ENCODE measurements around the gene RPS6KA4. TPM values are rescaled to one million over a fixed set of nuclear protein-coding genes. Genes with fewer than 3 reads are reported as not detected.

The RPS6KA4 gene
- total and polyA plus RNA-seq, 2 of the 13 experiments (the other 11 are each of a cell fraction or from before 2014, with no cell fraction given) = 8.9 to 14.2 TPM

- ChIA-PET POLR2A (interaction anchor here (3.2 kb wide), 1 partner anchor 10 kb away, joined by 12 read pairs; the partner anchor contains the start of genes PRDX5 and TRMT112), CTCF (ENCODE audit: low intra/inter-chr PET ratio, low total read pairs) (no interaction called here)
- FAIRE-seq (no peak), DNase-seq (ENCODE audit: low spot score) (no peak), ATAC-seq (no peak)
- Histone ChIP-seq H3K4me3 (replicated peaks in 1 of 3; ENCODE audit: insufficient read depth in 1 of 3, low read depth in 2 of 3, low read length in 3 of 3) (no peak overlapping the region), H3K27me3 (ENCODE audit: control insufficient read depth in 1 of 2, insufficient read depth in 2 of 2, low read length in 2 of 2) (peaks cover under 1 to 7% of the 10 kb centered on the region in 2 experiments; a peak in 3 of 5 replicates), H3K4me1 (ENCODE audit: insufficient read depth, low read length) (peaks cover 22% of the 10 kb centered on the region), H3K27ac (ENCODE audit: extremely low read length, insufficient read depth, low read length) (no peak overlapping the region), H3K79me2 (ENCODE audit: insufficient read depth, low read length) (no peaks in the 10 kb centered on the region), H3K9me3 (ENCODE audit: low read length) (no peaks in the 10 kb centered on the region), H3K36me3 (replicated peaks in 1 of 2; ENCODE audit: control insufficient read depth in 1 of 2, insufficient read depth in 2 of 2, low read length in 2 of 2) (no peaks in the 10 kb centered on the region), H3K9ac (ENCODE audit: insufficient read depth, low read depth, low read length) (no peak overlapping the region), H4K20me1 (ENCODE audit: insufficient read depth, low read length) (no peaks in the 10 kb centered on the region), H2AFZ (ENCODE audit: low read length) (no peak overlapping the region), H3K4me2 (ENCODE audit: low read depth, low read length) (no peak overlapping the region)
- no TSS peak for BruUV-seq (replicated peaks)
- no peak for TF ChIP-seq CEBPB (IDR thresholded peaks at IDR 0.05; ENCODE audit: borderline replicate concordance, low read depth, low read length)
- no peak for TF ChIP-seq ZNF883 (CRISPR knock-in tag; IDR thresholded peaks at IDR 0.05; ENCODE audit: not compliant biosample characterization)
- TF ChIP-seq GABPA (IDR thresholded peaks at IDR 0.05; ENCODE audit: low read depth, low read length) = no peak
- no peak for TF ChIP-seq GABPA (CRISPR knock-in tag; IDR thresholded peaks at IDR 0.05; ENCODE audit: low read depth)
- no peak for TF ChIP-seq SMAD3 (CRISPR knock-in tag; IDR thresholded peaks at IDR 0.05)
- intact Hi-C loops (cut with micrococcal nuclease; ENCODE audit: unreplicated experiment) (no loop called here), in situ Hi-C loops (cut with HindIII; ENCODE audit: extremely low pct_ligation_motif_present, low pct_unique_long_range_greater_than_20kb) (no loop called here)
- WGBS (ENCODE audit: low lambda C conversion rate) = 27% methylated on average over 2 of the region's 2 CpGs
Observed at GRCh38 chr11:64327375-64327774, 31.6 kb upstream of the RPS6KA4 start.

GRCh38 chr11:64327993-64328392 lies 31.0 kb upstream of the RPS6KA4 start:
- Histone ChIP-seq H2AFZ (ENCODE audit: low read length) (no peak overlapping the region), H3K27me3 (ENCODE audit: control insufficient read depth in 1 of 2, insufficient read depth in 2 of 2, low read length in 2 of 2) (peaks cover 1 to 7% of the 10 kb centered on the region in 2 experiments; a peak in 3 of 5 replicates), H3K27ac (ENCODE audit: extremely low read length, insufficient read depth, low read length) (no peak overlapping the region), H3K4me2 (ENCODE audit: low read depth, low read length) (no peak overlapping the region), H3K9ac (ENCODE audit: insufficient read depth, low read depth, low read length) (no peak overlapping the region), H3K79me2 (ENCODE audit: insufficient read depth, low read length) (no peaks in the 10 kb centered on the region), H4K20me1 (ENCODE audit: insufficient read depth, low read length) (no peaks in the 10 kb centered on the region), H3K4me3 (replicated peaks in 1 of 3; ENCODE audit: insufficient read depth in 1 of 3, low read depth in 2 of 3, low read length in 3 of 3) (no peak overlapping the region), H3K4me1 (ENCODE audit: insufficient read depth, low read length) (peaks cover 22% of the 10 kb centered on the region), H3K9me3 (ENCODE audit: low read length) (no peaks in the 10 kb centered on the region), H3K36me3 (replicated peaks in 1 of 2; ENCODE audit: control insufficient read depth in 1 of 2, insufficient read depth in 2 of 2, low read length in 2 of 2) (no peaks in the 10 kb centered on the region)
- FAIRE-seq (no peak), DNase-seq (ENCODE audit: low spot score) (no peak), ATAC-seq (no peak)
- no TSS peak for BruUV-seq (replicated peaks)
- ChIA-PET POLR2A (interaction anchor here (3.2 kb wide), 1 partner anchor 10 kb away, joined by 12 read pairs; the partner anchor contains the start of genes PRDX5 and TRMT112), CTCF (ENCODE audit: low intra/inter-chr PET ratio, low total read pairs) (no interaction called here)
- intact Hi-C loops (cut with micrococcal nuclease; ENCODE audit: unreplicated experiment) = no loop called here
- no peak for TF ChIP-seq MXD4 (CRISPR knock-in tag; IDR thresholded peaks at IDR 0.05)
- in situ Hi-C loops (cut with HindIII; ENCODE audit: extremely low pct_ligation_motif_present, low pct_unique_long_range_greater_than_20kb) = no loop called here
- WGBS (ENCODE audit: low lambda C conversion rate) = 64% methylated on average over 3 of the region's 3 CpGs
